GM21367 (cell line): ENCODE measurements around the gene NFATC2.

Source experiments
- ATAC-seq: cut with Tn5 transposase; IDR thresholded peaks from one replicate; pipeline ENCODE4 v1.9.1; 2021; ENCODE audit not compliant: unreplicated experiment

NFATC2 gene

GRCh38 chr20:51382111-51382985 is 160.2 kb downstream of the NFATC2 start:
- no peak for ATAC-seq

GRCh38 chr20:51381557-51381956 is 161.0 kb downstream of the NFATC2 start:
- no peak for ATAC-seq

- ATAC-seq, result no peak
These were observed 161.8 kb downstream of the NFATC2 start for GRCh38 chr20:51380401-51381385.

- ATAC-seq, result no peak
These were observed 162.7 kb downstream of the NFATC2 start for GRCh38 chr20:51379601-51380341.

GRCh38 chr20:51378171-51378928 is 164.2 kb downstream of the NFATC2 start:
- no peak for ATAC-seq

GRCh38 chr20:51377132-51377531 is 165.4 kb downstream of the NFATC2 start:
- ATAC-seq, result no peak

GRCh38 chr20:51376111-51376510 is 166.4 kb downstream of the NFATC2 start:
- ATAC-seq, result no peak

GRCh38 chr20:51375561-51375960 is 167.0 kb downstream of the NFATC2 start:
- ATAC-seq, result no peak

GRCh38 chr20:51374961-51375360 is 167.6 kb downstream of the NFATC2 start:
- no peak for ATAC-seq

GRCh38 chr20:51374456-51374830 is 168.1 kb downstream of the NFATC2 start:
- ATAC-seq, result no peak

GRCh38 chr20:51373713-51374455 is 168.6 kb downstream of the NFATC2 start:
- ATAC-seq, result no peak

- ATAC-seq, result no peak
These were observed 169.6 kb downstream of the NFATC2 start for GRCh38 chr20:51372966-51373365.

- ATAC-seq, result no peak
These were observed 170.2 kb downstream of the NFATC2 start for GRCh38 chr20:51372176-51372803.

GRCh38 chr20:51371720-51372119 is 170.8 kb downstream of the NFATC2 start:
- ATAC-seq, result no peak

GRCh38 chr20:51369503-51369902 is 173.0 kb downstream of the NFATC2 start:
- no peak for ATAC-seq

GRCh38 chr20:51368461-51369211 is 173.9 kb downstream of the NFATC2 start:
- no peak for ATAC-seq

- no peak for ATAC-seq
These were observed 176.2 kb downstream of the NFATC2 start for GRCh38 chr20:51366155-51366886.

GRCh38 chr20:51365670-51366069 is 176.8 kb downstream of the NFATC2 start:
- no peak for ATAC-seq
